Right lobe of liver (tissue), 4 donors: ENCODE data around the gene MYH15.

ENCODE experiments used
- POLR2A ChIP-seq: fragments of 450-650 bp; IDR thresholded peaks from one replicate; pipeline ENCODE4 v1.6.1; 2017; ENCODE audit warnings: antibody characterized with exemption, mild to moderate bottlenecking
- TF ChIP-seq, protein P1 (sequence below), 4 donors: fragments of 200-600 bp in 3 of 4; fragments of 450-650 bp in 1 of 4; IDR thresholded peaks; one replicate each; pipeline versions ENCODE4 v1.5.1 to v1.8.0; 2016 to 2022; ENCODE audit warnings: antibody characterized with exemption in 4 of 4, mild to moderate bottlenecking in 2 of 4
- donor health status: DM: no; HTN: no; CAD: no.
- donor health status: DM: no; HTN: no; CAD: no.
- donor health status: DM: no; HTN: yes; CAD: no.

DNA sequence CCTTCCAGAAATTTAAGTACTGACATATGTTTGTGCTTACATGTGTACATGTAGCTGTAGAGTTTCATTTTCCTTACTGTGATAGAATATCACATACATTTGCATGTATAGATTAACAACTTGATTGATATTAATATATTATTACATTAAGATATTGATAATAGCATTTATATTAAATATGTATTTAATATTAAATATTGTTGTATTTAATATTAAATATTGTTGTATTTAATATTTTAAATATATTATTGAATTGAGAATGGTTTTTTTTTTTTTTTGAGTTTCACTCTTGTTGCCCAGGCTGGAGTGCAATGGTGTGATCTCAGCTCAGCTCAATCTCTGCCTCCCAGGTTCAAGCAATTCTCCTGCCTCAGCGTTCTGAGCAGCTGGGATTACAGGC lies 76.5 kb downstream of the MYH15 start:
- TF ChIP-seq, protein P1, sequence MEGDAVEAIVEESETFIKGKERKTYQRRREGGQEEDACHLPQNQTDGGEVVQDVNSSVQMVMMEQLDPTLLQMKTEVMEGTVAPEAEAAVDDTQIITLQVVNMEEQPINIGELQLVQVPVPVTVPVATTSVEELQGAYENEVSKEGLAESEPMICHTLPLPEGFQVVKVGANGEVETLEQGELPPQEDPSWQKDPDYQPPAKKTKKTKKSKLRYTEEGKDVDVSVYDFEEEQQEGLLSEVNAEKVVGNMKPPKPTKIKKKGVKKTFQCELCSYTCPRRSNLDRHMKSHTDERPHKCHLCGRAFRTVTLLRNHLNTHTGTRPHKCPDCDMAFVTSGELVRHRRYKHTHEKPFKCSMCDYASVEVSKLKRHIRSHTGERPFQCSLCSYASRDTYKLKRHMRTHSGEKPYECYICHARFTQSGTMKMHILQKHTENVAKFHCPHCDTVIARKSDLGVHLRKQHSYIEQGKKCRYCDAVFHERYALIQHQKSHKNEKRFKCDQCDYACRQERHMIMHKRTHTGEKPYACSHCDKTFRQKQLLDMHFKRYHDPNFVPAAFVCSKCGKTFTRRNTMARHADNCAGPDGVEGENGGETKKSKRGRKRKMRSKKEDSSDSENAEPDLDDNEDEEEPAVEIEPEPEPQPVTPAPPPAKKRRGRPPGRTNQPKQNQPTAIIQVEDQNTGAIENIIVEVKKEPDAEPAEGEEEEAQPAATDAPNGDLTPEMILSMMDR (IDR thresholded peaks at IDR 0.05): no peak
- no peak for TF ChIP-seq POLR2A
